IPS-20b (cell line): ENCODE results near the gene EFS.

Source experiments
- H3K27ac ChIP-seq: one replicate; pipeline ENCODE4 v1.5.1; 2013; ENCODE audit warnings: low read length
- H3K27me3 ChIP-seq: 2 replicates; pipeline ENCODE4 v1.6.1; 2013; ENCODE audit warnings: mild to moderate bottlenecking, low read length, inconsistent platforms; ENCODE audit not compliant: insufficient read depth
- H3K36me3 ChIP-seq: 2 replicates; pipeline ENCODE4 v1.6.1; 2013; ENCODE audit warnings: low read depth, mild to moderate bottlenecking, inconsistent platforms, low read length, moderate library complexity; ENCODE audit not compliant: insufficient read depth
- H3K4me1 ChIP-seq: 2 replicates; pipeline ENCODE4 v1.6.1; 2013; ENCODE audit warnings: mild to moderate bottlenecking, control low read depth, inconsistent platforms, low read length, moderate library complexity; ENCODE audit not compliant: insufficient read depth
- H3K4me3 ChIP-seq: 2 replicates; pipeline ENCODE4 v1.5.1; 2013; ENCODE audit warnings: mild to moderate bottlenecking, low read length, inconsistent platforms
- H3K9ac ChIP-seq: 2 replicates; pipeline ENCODE4 v1.6.1; 2013; ENCODE audit warnings: low read depth, mild to moderate bottlenecking, inconsistent platforms, low read length, moderate library complexity
- H3K9me3 ChIP-seq: 2 replicates; pipeline ENCODE4 v1.6.1; 2013; ENCODE audit warnings: mild to moderate bottlenecking, low read depth, low read length, inconsistent platforms; ENCODE audit not compliant: insufficient read depth

Gene EFS

DNA sequence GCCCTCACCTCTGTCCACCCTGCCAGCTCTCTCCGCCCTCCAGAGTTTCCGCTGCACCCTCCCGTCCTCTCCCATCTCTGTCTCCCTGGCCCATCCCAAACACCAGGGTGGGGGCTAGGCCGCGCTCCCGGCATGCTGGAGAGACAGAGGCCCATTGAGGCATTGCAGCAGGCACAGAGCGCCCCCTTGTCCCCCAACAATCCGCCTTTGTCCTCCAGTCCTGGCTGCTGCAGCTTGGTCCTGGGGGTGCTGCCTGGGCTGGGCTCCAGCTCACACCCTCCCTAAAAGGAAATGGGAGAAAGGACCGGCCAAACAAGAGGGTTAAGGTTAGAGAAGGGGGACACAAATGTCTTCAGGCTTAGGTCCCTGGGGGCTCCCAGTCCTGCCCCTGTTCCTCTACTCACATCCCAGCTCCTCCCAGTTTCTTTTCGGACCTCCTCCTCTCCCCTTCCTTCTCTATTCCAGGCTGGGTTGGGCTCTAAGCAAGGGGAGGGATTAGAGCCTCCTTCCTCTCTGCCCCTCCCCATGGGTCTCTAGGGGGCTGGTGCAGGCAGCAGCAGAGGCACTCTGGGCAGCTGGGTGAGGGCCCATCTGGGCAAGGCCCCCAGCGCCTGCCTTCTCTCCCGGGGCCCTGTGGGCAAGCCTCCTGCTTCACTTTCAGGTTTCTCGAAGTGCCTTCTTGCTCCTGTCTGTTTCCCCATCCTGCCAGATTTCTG, 11.7 kb upstream of the EFS start, which contains the start of gene CMTM5:
Gene CMTM5 (plus strand): TSS at position 565 of the 716 bp plus-strand sequence. CDS start 206 bp downstream, outside the sequence.
- peaks cover 37% of the 10 kb centered on the region for H3K27me3 ChIP-seq
- no peak within 1 kb of the TSS for H3K27ac ChIP-seq
- no peaks in the 10 kb centered on the region for H3K36me3 ChIP-seq
- H3K9ac ChIP-seq: peak within 1 kb of the TSS; percentile 37; the same call in 1 of the 2 replicates
- peaks cover 3% of the 10 kb centered on the region; the same call in 1 of the 2 replicates for H3K4me1 ChIP-seq
- H3K4me3 ChIP-seq: peak within 1 kb of the TSS; percentile 54; the same call in 1 of the 2 replicates
- H3K9me3 ChIP-seq: no peaks in the 10 kb centered on the region

DNA sequence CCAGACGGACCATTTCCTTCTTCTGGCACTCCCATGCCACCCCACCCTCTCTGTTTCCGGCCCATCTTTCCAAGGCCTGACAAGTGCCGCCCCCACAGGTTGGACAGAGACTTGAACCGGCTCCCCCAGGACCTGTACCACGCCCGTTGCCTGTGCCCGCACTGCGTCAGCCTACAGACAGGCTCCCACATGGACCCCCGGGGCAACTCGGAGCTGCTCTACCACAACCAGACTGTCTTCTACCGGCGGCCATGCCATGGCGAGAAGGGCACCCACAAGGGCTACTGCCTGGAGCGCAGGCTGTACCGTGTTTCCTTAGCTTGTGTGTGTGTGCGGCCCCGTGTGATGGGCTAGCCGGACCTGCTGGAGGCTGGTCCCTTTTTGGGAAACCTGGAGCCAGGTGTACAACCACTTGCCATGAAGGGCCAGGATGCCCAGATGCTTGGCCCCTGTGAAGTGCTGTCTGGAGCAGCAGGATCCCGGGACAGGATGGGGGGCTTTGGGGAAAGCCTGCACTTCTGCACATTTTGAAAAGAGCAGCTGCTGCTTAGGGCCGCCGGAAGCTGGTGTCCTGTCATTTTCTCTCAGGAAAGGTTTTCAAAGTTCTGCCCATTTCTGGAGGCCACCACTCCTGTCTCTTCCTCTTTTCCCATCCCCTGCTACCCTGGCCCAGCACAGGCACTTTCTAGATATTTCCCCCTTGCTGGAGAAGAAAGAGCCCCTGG, 10.7 kb upstream of the EFS start:
- Histone ChIP-seq H3K27ac (no peak overlapping the region), H3K36me3 (no peaks in the 10 kb centered on the region), H3K9me3 (no peaks in the 10 kb centered on the region), H3K27me3 (peaks cover 42% of the 10 kb centered on the region), H3K9ac (no peak overlapping the region), H3K4me1 (peaks cover 3% of the 10 kb centered on the region; the same call in 1 of the 2 replicates), H3K4me3 (no peak overlapping the region)

DNA sequence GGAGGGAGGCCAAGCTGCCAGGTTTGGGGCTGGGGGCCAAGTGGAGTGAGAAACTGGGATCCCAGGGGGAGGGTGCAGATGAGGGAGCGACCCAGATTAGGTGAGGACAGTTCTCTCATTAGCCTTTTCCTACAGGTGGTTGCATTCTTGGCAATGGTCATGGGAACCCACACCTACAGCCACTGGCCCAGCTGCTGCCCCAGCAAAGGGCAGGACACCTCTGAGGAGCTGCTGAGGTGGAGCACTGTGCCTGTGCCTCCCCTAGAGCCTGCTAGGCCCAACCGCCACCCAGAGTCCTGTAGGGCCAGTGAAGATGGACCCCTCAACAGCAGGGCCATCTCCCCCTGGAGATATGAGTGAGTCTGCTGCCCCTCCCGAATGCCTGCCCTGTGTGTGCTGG, 8.1 kb upstream of the EFS start:
- Histone ChIP-seq H3K4me1 (peaks cover 3% of the 10 kb centered on the region; the same call in 1 of the 2 replicates), H3K9me3 (no peaks in the 10 kb centered on the region), H3K36me3 (no peaks in the 10 kb centered on the region), H3K27me3 (peaks cover 48% of the 10 kb centered on the region), H3K27ac (no peak overlapping the region), H3K4me3 (no peak overlapping the region), H3K9ac (no peak overlapping the region)

DNA sequence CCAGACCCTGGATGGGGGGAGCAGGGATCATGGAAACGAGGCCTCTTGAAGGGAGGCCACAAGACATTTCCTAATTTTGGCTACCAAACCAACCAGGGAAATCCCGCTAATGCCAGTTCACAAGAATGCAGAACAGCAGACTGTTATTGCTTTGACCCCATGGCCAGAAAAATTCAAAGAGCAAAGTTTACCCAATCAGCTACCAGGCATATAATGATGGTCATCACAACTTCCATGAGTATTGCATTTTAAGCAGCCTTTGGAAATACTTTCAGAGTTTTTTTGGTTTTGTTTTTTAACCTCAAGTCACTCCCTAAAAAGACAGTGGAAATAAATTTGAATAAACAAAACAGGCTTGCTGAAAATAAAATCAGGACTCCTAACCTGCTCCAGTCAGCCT, 7.5 kb upstream of the EFS start, which contains the start of gene IL25:
Gene IL25 (plus strand): TSS at position 301 of the 400 bp plus-strand sequence.
- Histone ChIP-seq H3K36me3 (no peaks in the 10 kb centered on the region), H3K4me1 (peaks cover 3% of the 10 kb centered on the region; the same call in 1 of the 2 replicates), H3K4me3 (no peak within 1 kb of the TSS), H3K27ac (no peak within 1 kb of the TSS), H3K27me3 (peaks cover 48% of the 10 kb centered on the region), H3K9ac (no peak within 1 kb of the TSS), H3K9me3 (no peaks in the 10 kb centered on the region)

GRCh38 chr14:23371865-23372264, 6.9 kb upstream of the EFS start:
- peaks cover 6% of the 10 kb centered on the region; the same call in 1 of the 2 replicates for H3K4me1 ChIP-seq
- H3K4me3 ChIP-seq: no peak overlapping the region
- no peaks in the 10 kb centered on the region for H3K36me3 ChIP-seq
- H3K9ac ChIP-seq: no peak overlapping the region
- H3K27me3 ChIP-seq: peaks cover 46% of the 10 kb centered on the region
- no peaks in the 10 kb centered on the region for H3K9me3 ChIP-seq
- H3K27ac ChIP-seq: no peak overlapping the region

DNA sequence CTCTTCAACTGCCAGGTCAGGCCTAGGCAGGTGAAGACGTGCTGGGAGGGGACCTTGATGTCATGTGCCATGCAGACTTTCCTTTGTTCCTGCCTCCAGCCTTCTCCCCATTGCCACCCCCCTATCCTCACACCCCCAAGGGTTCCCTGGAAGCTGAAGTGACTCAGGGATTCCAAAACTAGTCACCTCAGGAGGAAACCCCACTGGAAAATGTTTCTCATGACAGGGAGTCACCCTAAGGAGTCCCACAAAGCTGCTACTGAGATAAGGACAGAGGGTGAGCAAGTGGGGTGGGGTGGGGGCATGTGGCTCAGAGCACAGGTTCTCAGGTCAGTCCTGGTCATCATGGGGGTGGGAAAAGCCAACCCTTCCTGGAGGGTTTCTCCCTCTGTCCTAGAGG, 5.2 kb upstream of the EFS start:
- peaks cover 6% of the 10 kb centered on the region; the same call in 1 of the 2 replicates for H3K4me1 ChIP-seq
- H3K4me3 ChIP-seq: no peak overlapping the region
- no peak overlapping the region for H3K9ac ChIP-seq
- peaks cover 46% of the 10 kb centered on the region for H3K27me3 ChIP-seq
- no peaks in the 10 kb centered on the region for H3K9me3 ChIP-seq
- H3K36me3 ChIP-seq: no peaks in the 10 kb centered on the region
- H3K27ac ChIP-seq: no peak overlapping the region

GRCh38 chr14:23366426-23366921, 1.5 kb upstream of the EFS start:
- Histone ChIP-seq H3K9ac (peak overlapping the region; percentile 79; the same call in 1 of the 2 replicates), H3K4me1 (peaks cover 17% of the 10 kb centered on the region; the same call in 1 of the 2 replicates), H3K9me3 (no peaks in the 10 kb centered on the region), H3K27ac (no peak overlapping the region), H3K4me3 (peak overlapping the region; percentile 79; the same call in 1 of the 2 replicates), H3K36me3 (peaks cover 18% of the 10 kb centered on the region; the same call in 1 of the 2 replicates), H3K27me3 (peaks cover 40% of the 10 kb centered on the region)

- H3K36me3 ChIP-seq: peaks cover 24% of the 10 kb centered on the region; the same call in 1 of the 2 replicates
- H3K9me3 ChIP-seq: no peaks in the 10 kb centered on the region
- H3K9ac ChIP-seq: peak overlapping the region; percentile 89; the same call in 1 of the 2 replicates
- H3K4me3 ChIP-seq: peak overlapping the region; percentile 79
- H3K4me1 ChIP-seq: peaks cover 17% of the 10 kb centered on the region; the same call in 1 of the 2 replicates
- H3K27ac ChIP-seq: peak overlapping the region; percentile 88
- H3K27me3 ChIP-seq: peaks cover 34% of the 10 kb centered on the region
Observed at GRCh38 chr14:23365732-23366425, 907 bp upstream of the EFS start.

DNA sequence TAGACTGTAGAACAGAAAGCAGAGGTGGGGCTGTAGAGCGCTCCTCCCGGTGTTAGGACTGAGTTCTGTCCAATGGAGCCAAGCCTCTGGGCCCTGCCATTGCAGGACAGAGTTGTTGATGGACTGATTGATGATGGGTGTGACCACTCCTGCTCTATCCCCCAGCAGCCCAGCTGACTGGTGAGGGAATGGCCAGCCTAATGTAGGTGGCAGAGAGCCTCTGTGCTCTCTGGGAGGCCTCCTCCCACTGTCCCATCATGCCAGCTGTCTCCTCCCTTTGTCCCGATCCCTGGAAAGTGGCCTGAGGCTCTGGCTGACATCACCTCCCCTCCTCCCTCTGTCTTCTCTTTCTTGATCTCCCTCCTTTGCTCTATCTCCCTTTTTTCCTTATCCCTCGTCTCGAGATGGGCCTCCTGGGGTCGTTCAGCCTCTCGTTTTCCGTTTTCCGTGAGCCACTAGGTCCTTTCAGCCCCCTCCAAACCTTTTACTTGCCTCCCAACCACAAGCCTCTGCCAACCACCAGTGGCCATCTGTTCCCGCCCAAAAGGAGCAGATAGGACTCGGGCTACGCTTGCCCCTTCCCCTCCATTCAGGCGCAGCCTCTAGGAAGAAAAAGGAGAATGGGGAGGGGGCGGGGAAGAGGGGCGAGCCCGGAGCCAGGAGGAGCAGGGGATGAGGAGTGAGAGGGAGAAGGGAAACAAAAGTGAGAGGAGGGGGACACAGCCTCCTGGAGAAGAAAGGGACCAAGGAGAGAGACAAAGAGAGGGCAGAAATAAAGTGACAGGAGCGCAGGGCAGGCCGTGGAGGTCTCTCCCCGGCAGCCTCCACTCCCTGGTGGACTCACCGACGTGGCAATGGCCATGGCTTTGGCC, 572 bp downstream of the EFS start:
- peak overlapping the region; percentile 79 for H3K4me3 ChIP-seq
- H3K9ac ChIP-seq: peak overlapping the region; percentile 89

GRCh38 chr14:23362200-23362599, 2.8 kb downstream of the EFS start:
- peaks cover 51% of the 10 kb centered on the region for H3K36me3 ChIP-seq
- H3K27me3 ChIP-seq: peaks cover 2% of the 10 kb centered on the region; the same call in 1 of the 2 replicates
- no peak overlapping the region for H3K4me3 ChIP-seq
- no peak overlapping the region for H3K27ac ChIP-seq
- H3K4me1 ChIP-seq: peaks cover 17% of the 10 kb centered on the region; the same call in 1 of the 2 replicates
- H3K9me3 ChIP-seq: no peaks in the 10 kb centered on the region
- H3K9ac ChIP-seq: no peak overlapping the region

More for the DNA sequence above, 572 bp downstream of the EFS start:
- no peaks in the 10 kb centered on the region for H3K9me3 ChIP-seq
- peak overlapping the region; percentile 45 for H3K27ac ChIP-seq
- peaks cover 22% of the 10 kb centered on the region for H3K27me3 ChIP-seq
- H3K4me1 ChIP-seq: peaks cover 17% of the 10 kb centered on the region; the same call in 1 of the 2 replicates
- peaks cover 31% of the 10 kb centered on the region for H3K36me3 ChIP-seq
